ENCODE measurements around the gene SOX30.

The SOX30 gene

DNA sequence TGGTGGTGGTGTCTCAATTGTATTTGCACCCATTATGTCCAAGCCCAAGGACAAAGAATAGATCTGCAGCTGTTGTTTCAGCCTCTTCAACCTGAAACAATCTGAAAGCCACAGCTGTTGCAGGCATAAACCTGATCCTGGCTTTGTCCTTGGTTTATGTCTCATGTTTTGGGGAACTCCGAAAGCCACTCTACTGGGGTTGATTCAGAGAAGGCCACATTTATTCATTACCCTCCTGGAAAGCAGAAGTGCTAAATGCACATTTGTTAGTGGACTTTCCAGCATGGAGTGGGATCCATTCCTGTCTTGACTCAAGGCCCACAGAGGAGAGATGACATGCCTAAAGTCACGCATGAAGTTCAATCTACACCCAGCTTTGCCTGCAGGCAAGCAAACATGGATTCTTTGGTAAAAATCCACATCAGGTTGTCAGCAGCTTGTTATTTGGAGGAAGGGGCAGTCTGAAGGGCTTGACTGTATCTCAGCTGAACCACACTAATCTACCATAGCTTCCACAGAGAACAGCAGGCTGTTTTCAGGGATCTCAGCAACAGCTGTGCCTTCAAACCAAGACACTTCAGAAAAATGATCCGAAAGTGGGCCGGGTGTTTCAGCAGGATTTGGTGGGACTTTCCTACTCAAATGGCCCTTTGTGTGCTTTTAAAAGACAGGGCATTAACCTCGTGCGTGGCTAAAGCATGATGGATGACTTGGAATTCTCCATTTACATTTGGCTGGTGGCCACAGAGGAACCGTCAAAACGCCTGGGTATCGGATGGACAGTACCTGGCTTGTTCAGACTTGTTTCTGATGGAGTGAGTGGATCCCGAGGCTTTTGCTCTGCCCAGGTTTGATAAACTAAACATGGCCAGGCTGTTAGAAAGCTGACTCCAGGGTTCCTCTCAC lies 40.4 kb downstream of the SOX30 start:
- no peak overlapping the region for H3K4me3 ChIP-seq
- peak overlapping the region in 1 of 21 experiments; percentile 10 for H3K27ac ChIP-seq

GRCh38 chr5:157610990-157611389 lies 41.2 kb downstream of the SOX30 start:
- Histone ChIP-seq H3K4me3 (no peak overlapping the region), H3K27ac (no peak overlapping the region)

- no peak overlapping the region for H3K27ac ChIP-seq
- no peak overlapping the region for H3K4me3 ChIP-seq
These were observed 43.2 kb downstream of the SOX30 start for GRCh38 chr5:157608972-157609565.

DNA sequence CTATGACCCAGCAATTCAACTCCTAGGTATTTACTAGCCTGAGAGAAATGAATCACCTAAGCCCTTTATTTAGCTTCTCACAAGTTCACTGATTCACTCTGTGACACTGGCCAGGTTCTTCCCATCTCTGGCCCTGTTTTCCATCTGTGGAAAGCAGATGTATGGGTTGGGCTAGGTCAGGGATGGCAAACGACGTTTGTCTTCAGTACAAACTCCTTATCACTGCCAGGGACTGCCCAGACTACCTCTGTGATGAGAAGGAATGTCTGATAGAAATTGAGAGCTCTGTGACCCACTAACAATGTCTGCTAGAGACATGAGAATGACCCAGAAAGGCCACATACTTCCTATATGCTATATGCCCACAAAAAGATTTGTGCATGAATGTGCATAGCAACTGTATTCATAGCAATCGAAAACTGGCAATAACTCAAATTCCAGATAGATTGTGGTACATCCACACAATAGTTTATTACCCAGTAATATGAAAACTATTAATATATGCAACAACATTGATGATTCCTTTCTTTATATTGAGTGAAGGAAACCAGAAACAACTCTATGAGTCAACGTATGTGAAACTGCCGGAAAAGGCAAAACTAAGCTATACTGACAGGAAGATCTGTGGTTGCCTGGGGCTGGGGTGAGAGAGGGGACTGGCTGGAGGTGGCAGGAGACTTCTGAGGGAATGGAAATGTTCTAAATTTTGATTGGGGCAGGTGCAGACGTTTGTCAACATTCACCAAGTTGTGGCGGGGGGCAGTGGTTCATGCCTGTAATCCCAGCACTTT lies 44.7 kb downstream of the SOX30 start:
- Histone ChIP-seq H3K27ac (peak overlapping the region in 4 of 21 experiments; percentile 12 to 77 (median 48)), H3K4me3 (no peak overlapping the region)

GRCh38 chr5:157606046-157606445 lies 46.2 kb downstream of the SOX30 start:
- Histone ChIP-seq H3K27ac (no peak overlapping the region), H3K4me3 (no peak overlapping the region)

- Histone ChIP-seq H3K4me3 (no peak overlapping the region), H3K27ac (peak overlapping the region in 7 of 21 experiments; percentile 15 to 79 (median 51))
These were observed 48.7 kb downstream of the SOX30 start for GRCh38 chr5:157603333-157604190.

GRCh38 chr5:157602505-157602904 lies 49.7 kb downstream of the SOX30 start:
- Histone ChIP-seq H3K4me3 (no peak overlapping the region), H3K27ac (peak overlapping the region in 4 of 21 experiments; percentile 13 to 79 (median 48))

GRCh38 chr5:157600252-157600651 lies 52.0 kb downstream of the SOX30 start:
- Histone ChIP-seq H3K4me3 (no peak overlapping the region), H3K27ac (peak overlapping the region in 1 of 21 experiments; percentile 42)

GRCh38 chr5:157599565-157599964 lies 52.7 kb downstream of the SOX30 start:
- Histone ChIP-seq H3K27ac (peak overlapping the region in 1 of 21 experiments; percentile 65), H3K4me3 (no peak overlapping the region)

DNA sequence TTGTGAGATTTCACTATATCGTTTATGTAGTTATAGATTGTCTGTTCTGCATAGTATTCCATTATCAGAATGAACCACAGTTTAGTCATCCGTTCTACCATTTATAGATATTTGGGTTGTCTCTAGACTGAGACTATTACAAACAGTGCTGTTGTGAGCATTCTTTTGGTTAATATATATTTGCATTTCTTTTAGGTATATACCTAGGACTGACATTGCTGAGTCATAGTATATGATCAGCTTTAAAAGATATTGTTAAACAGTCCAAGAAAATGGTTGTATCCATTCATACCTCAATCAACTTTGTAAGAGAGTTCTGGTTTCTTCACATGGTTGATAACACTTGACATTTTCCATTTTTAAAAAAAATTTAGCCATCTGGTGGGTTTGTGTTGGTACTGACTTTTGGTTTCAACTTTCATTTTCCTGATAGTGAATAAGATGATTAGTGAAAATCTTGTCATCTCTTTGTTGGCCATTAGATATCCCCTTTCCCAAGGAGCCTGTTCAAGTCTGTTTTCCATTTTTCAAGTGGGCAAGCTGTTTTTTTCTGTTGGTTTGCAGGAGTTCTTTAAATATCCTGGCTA lies 53.8 kb downstream of the SOX30 start:
- peak overlapping the region in 2 of 21 experiments; percentile 18 to 65 for H3K27ac ChIP-seq

DNA sequence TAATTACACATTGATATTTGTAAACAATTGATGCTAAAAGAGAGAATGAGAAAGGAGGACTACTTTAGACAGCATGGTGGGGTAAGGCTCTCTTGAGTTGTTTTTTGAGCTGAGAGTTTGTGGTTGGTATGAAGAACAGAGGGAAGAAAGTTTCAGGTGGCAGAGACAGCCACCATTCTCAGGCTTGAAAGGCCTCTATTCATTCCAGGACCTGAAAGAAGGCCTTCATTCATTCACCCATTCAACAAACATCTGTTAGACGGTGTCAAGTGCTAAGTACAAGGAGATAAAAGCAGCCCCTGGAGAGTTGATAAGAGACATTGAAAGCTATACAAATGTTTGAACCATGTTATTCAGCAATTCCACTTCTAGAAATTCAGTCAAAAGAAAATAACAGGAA lies 55.0 kb downstream of the SOX30 start:
- H3K27ac ChIP-seq, result peak overlapping the region in 4 of 21 experiments; percentile 2 to 65 (median 20)
- H3K4me3 ChIP-seq, result no peak overlapping the region

More for the DNA sequence above, 53.8 kb downstream of the SOX30 start:
- no peak overlapping the region for H3K4me3 ChIP-seq

- Histone ChIP-seq H3K4me3 (no peak overlapping the region), H3K27ac (peak overlapping the region in 5 of 21 experiments; percentile 2 to 65 (median 21))
These were observed 55.8 kb downstream of the SOX30 start for GRCh38 chr5:157596487-157596886.

DNA sequence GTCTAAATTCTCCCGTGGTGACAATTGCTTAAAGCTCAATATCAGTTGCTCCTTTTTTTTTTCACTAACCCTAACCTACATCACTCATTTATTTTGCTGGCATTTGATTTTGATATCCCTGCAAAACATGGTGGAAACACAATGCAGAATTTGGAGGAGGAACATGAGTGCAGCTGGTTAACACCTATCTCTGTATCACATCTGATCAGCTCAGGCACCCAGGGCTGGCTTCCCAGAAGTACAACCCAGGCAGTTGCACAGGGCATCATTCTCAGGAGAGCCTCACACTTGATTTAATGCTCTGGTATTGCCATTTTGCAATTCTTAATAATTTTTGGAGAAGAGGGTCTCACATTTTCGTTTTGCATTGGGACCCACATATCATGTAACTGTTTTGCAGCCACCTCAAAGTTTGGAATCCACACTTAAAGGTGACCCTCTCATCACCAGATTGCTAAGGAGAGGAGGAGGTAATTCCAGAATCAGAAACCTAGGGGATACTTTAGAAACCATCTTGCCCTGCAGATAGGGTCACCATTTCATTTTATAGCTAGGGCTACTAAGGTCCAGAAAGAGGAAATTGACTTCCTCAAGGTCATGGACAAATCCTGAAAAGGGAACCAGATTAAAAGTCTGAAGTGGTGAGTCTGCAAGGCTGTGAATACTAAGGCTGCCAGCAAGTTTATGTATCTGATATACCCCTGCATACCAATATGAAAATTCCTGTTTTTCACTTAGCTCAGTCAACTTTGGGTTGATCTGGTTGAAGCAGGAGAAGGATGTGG lies 57.4 kb downstream of the SOX30 start:
- Histone ChIP-seq H3K4me3 (no peak overlapping the region), H3K27ac (peak overlapping the region in 2 of 21 experiments; percentile 16 to 26)

DNA sequence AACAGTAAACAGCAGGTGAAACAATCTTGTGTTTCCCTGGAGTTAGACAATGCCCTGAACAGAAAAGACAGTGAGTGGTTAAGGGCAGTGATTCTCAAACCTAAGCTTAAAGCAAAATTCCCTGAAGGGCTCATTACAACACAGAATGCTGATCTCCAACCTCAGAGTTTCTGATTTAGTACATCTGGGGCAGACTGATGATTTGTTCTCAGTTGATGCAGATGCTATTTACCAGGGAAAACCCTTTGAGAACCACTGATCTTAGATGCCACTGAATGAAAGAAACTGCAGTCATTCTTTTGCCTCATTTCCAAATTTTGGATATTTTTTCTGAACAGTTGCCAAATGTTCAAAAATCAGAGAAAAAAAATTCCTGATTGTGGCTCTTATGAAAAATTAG lies 58.0 kb downstream of the SOX30 start:
- Histone ChIP-seq H3K27ac (peak overlapping the region in 1 of 21 experiments; percentile 16), H3K4me3 (no peak overlapping the region)

GRCh38 chr5:157593052-157593757 lies 59.0 kb downstream of the SOX30 start:
- H3K27ac ChIP-seq, result peak overlapping the region in 3 of 21 experiments; percentile 15 to 52 (median 33)

DNA sequence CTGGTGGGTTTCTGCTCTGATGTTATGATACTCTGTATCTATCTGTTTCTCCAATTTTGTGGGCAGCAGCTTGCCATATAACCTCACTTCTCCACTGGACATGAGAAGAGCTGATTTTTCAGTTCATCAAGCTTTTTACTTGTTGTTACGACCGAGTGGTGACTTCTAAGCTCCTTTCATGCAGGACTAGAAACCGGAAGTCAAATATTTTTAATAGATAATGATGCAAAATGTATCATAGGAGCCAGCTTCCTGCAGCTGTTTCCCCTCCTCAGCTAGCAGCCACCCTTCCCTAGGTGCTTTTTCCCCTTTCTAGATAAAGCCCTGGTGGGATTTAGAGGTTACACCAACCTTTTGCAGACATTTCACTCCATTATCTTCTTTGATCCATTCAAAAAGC lies 59.6 kb downstream of the SOX30 start:
- no peak overlapping the region for H3K4me3 ChIP-seq
- peak overlapping the region in 4 of 21 experiments; percentile 15 to 52 (median 30) for H3K27ac ChIP-seq

More at GRCh38 chr5:157593052-157593757, 59.0 kb downstream of the SOX30 start:
- H3K4me3 ChIP-seq, result no peak overlapping the region

DNA sequence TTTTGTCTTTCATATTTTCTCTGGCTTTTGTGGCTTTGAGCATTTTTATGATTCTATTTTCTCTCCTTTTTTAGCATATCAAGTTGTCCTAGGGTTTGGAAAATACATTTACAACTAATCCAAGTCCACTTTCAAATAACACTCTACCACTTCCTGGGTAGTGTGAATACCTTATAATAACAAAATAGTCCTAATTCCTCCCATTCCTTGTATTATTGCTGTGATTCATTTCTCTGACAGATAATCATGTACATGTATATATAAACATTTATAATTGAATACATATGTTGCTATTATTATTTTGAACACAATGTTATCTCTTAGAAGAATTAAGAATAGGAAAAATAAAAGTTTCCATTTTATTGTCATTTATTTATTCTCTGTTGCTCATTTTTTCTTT lies 61.8 kb downstream of the SOX30 start:
- Histone ChIP-seq H3K27ac (no peak overlapping the region), H3K4me3 (no peak overlapping the region)
